OCI-LY3 (cell line): Measurements from ENCODE around the gene TP53INP2.
"Not testable (repeated sequence)": the region's sequence is repeated elsewhere in the genome, so short reads cannot be mapped to it uniquely, and the experiment has no call there.

Source experiments
- H2AFZ ChIP-seq: fragments of 200-600, 300-600 bp; shearing (Covaris generic); 2 replicates; pipeline ENCODE4 v1.6.0; 2014; ENCODE audit warnings: antibody characterized with exemption, low read depth, low read length
- H3K27ac ChIP-seq: fragments of 200-600, 300-600 bp; sonication (generic); 2 replicates; pipeline ENCODE4 v1.5.1; 2014; ENCODE audit warnings: mild to moderate bottlenecking, low read length, moderate library complexity, mixed read lengths
- H3K27me3 ChIP-seq: fragments of 200-600, 300-600 bp; sonication (generic); 2 replicates; pipeline ENCODE4 v1.6.1; 2014; ENCODE audit warnings: low read depth, low read length, mixed read lengths
- H3K36me3 ChIP-seq: fragments of 200-600, 300-600 bp; sonication (generic); replicated peaks from 2 replicates; pipeline ENCODE3; 2014; ENCODE audit warnings: low read depth, low read length, mixed read lengths
- H3K4me1 ChIP-seq: fragments of 300-600, 200-600 bp; sonication (generic); 2 replicates; pipeline ENCODE4 v1.6.1; 2014; ENCODE audit warnings: low read length, mixed read lengths
- H3K4me2 ChIP-seq: fragments of 200-600, 300-600 bp; sonication (generic); 2 replicates; pipeline ENCODE4 v1.6.1; 2014; ENCODE audit warnings: low read length, mixed read lengths
- H3K4me3 ChIP-seq: fragments of 300-600, 200-600 bp; sonication (generic); 2 replicates; pipeline ENCODE4 v1.5.1; 2014; ENCODE audit warnings: antibody characterized with exemption, mild to moderate bottlenecking, low read length, moderate library complexity
- H3K79me2 ChIP-seq: fragments of 300-600, 200-600 bp; shearing (Covaris generic); 2 replicates; pipeline ENCODE4 v1.6.1; 2014; ENCODE audit warnings: mild to moderate bottlenecking, low read length, mixed read lengths
- H3K9ac ChIP-seq: fragments of 300-600, 200-600 bp; shearing (Covaris generic); 2 replicates; pipeline ENCODE4 v1.6.0; 2014; ENCODE audit warnings: mild to moderate bottlenecking, low read length, moderate library complexity
- H3K9me3 ChIP-seq: fragments of 200-600, 300-600 bp; shearing (Covaris generic); 2 replicates; pipeline ENCODE4 v1.6.1; 2014; ENCODE audit warnings: low read length, mixed read lengths; ENCODE audit not compliant: insufficient read depth
- H4K20me1 ChIP-seq: fragments of 200-600, 300-600 bp; sonication (generic); 2 replicates; pipeline ENCODE4 v1.6.1; 2016; ENCODE audit warnings: low read length, mixed read lengths; ENCODE audit not compliant: insufficient read depth
- EZH2phosphoT487 ChIP-seq: fragments of 200-600 bp; shearing (Covaris generic); IDR thresholded peaks from 2 replicates; pipeline ENCODE4 v1.6.1; 2018; ENCODE audit warnings: antibody characterized with exemption, mixed run types, low read depth
- TF ChIP-seq, protein P1 (sequence below): fragments of 200-600, 300-600 bp; sonication (generic); IDR thresholded peaks from 2 replicates; pipeline ENCODE4 v1.5.1; 2014; ENCODE audit warnings: antibody characterized with exemption, low read length, low read depth

The TP53INP2 gene

DNA sequence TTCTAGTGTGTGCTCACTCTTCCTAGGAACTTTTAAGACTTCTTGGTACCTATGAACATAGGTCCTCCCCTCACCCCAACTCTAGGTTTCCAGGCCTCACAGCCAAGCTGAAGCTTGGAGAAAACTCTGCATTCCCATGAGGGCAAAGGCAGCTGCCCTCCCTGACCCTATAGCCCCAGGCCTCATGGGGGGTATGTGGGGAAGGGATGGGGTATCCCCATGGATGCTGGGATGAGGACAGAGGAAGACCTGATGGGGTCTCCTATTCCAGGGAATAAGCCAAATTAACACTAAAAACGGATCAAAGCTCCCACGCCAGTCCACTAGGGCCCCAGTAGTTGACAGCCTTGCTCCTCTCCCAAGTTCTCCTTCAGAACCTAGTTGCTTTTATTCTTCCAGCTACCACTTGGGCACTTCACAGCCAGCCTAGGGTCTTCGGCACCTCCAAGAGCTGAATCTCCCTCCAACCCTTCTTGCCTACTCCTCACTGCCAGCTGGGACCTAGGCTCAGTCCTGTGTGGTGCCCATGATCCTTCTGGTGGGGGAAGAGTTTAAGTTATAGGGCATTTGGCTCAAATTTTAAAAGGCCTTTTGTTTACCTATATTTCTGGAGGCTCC lies 7.8 kb downstream of the TP53INP2 start:
- H3K9ac ChIP-seq, result no peak overlapping the region
- no peak overlapping the region for H3K27ac ChIP-seq
- peaks cover 12% of the 10 kb centered on the region; the same call in 1 of the 2 replicates for H4K20me1 ChIP-seq
- H3K4me3 ChIP-seq, result no peak overlapping the region
- no peak overlapping the region for H3K4me2 ChIP-seq
- peaks cover 12% of the 10 kb centered on the region for H3K36me3 ChIP-seq
- no peaks in the 10 kb centered on the region for H3K9me3 ChIP-seq
- H3K27me3 ChIP-seq, result no peaks in the 10 kb centered on the region
- H2AFZ ChIP-seq, result no peak overlapping the region
- TF ChIP-seq EZH2phosphoT487, result no peak
- TF ChIP-seq, protein P1, sequence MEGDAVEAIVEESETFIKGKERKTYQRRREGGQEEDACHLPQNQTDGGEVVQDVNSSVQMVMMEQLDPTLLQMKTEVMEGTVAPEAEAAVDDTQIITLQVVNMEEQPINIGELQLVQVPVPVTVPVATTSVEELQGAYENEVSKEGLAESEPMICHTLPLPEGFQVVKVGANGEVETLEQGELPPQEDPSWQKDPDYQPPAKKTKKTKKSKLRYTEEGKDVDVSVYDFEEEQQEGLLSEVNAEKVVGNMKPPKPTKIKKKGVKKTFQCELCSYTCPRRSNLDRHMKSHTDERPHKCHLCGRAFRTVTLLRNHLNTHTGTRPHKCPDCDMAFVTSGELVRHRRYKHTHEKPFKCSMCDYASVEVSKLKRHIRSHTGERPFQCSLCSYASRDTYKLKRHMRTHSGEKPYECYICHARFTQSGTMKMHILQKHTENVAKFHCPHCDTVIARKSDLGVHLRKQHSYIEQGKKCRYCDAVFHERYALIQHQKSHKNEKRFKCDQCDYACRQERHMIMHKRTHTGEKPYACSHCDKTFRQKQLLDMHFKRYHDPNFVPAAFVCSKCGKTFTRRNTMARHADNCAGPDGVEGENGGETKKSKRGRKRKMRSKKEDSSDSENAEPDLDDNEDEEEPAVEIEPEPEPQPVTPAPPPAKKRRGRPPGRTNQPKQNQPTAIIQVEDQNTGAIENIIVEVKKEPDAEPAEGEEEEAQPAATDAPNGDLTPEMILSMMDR, result no peak
- H3K79me2 ChIP-seq, result no peaks in the 10 kb centered on the region
- peaks cover 8% of the 10 kb centered on the region; the same call in 1 of the 2 replicates for H3K4me1 ChIP-seq

DNA sequence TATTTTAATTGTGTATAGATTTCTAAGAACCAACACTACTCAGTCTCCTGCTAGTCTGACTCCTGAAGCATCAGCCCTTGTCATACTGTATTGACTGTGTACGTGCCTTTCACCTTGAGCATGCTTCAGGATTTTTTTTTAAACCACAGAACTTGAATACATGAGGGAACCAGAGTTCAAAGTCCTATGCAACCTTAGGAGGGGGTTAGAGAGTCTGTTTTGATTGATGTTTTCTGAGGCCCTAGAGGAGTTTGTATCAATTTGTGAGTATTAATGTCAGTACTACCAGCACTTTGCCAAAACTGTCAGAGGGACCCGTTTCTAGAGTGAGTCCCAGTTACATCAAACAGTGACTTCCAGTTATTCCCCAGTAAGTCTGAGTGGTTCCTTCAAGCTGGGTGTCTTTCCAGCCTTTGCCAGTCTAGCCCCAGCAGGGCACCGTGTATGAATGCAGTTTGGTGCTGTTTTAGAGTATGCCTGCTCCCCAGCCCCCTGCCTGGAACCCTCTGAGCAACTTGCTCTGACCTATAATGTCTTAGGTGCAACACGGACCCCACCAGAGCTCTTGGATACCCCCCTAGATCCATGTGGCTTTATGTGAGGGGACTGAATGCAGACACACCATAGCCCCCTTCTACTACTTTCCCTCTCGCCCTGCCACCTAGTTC lies 8.5 kb downstream of the TP53INP2 start:
- H3K9me3 ChIP-seq, result no peaks in the 10 kb centered on the region
- H3K27me3 ChIP-seq, result no peaks in the 10 kb centered on the region
- peaks cover 8% of the 10 kb centered on the region; the same call in 1 of the 2 replicates for H3K4me1 ChIP-seq
- H3K79me2 ChIP-seq, result no peaks in the 10 kb centered on the region
- peaks cover 13% of the 10 kb centered on the region for H3K36me3 ChIP-seq
- H3K4me3 ChIP-seq, result no peak overlapping the region
- H3K27ac ChIP-seq, result no peak overlapping the region
- H3K9ac ChIP-seq, result no peak overlapping the region
- H2AFZ ChIP-seq, result no peak overlapping the region
- no peak overlapping the region for H3K4me2 ChIP-seq
- TF ChIP-seq, protein P1, result no peak
- no peak for TF ChIP-seq EZH2phosphoT487
- peaks cover 12% of the 10 kb centered on the region; the same call in 1 of the 2 replicates for H4K20me1 ChIP-seq

DNA sequence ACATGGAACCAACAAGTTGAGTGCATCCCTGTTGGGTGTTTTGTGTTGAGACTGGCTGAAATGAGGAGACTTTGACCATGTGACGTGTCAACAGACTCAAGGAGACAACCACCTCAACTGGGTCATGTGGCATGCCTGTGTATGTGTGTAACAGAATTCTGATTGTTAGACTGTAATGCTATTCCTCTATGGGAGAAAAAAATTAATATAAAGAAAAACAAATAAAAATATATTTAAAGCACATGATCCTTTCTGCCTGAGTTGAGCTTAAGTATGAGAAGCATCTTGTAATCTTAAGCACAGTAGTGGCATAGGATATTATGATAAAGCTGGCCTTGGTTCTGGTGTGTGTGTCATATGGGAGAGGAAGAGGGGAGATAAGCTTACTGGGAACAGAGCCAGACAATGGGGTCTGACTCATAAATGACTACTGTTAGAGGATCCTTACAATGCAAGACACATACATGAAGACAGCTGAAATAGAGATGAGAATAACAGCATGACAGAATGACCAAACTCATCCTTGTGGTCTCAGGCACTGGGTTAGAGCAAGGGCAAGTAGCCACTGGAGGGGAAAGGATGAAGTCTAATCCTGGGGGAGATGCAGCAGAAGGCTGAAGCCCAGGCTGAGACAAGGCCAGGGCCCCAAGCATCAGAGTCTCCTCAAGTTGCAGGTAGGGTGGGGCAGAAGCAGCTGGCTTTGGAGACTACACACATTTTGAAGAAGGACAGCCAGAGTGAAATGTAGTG lies 9.2 kb downstream of the TP53INP2 start:
- Histone ChIP-seq H2AFZ (no peak overlapping the region), H3K36me3 (peaks cover 16% of the 10 kb centered on the region), H3K9ac (no peak overlapping the region)

DNA sequence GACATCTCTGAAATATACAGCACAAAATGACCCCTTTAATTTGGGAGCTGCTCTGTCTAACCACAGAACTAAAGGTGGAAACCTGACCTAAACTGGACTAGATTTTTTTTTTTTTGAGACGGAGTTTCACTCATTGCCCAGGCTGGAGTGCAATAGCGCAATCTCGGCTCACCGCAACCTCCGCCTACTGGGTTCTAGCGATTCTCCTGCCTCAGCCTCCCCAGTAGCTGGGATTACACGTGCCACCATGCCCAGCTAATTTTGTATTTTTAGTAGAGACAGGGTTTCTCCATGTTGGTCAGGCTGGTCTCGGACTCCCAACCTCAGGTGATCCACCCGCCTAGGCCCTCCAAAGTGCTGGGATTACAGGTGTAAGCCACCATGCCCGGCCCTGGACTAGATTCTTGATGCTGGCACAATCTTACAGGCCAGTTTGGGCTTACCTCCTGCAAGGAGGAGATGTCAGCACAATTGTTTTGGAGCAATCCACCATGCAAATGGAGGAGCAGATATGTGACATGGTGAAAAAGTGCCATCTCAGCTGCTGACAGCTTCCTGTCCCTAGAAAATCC lies 9.9 kb downstream of the TP53INP2 start:
- H3K4me2 ChIP-seq, H3K4me3 ChIP-seq, H3K9ac ChIP-seq, H3K9me3 ChIP-seq, H3K4me1 ChIP-seq, H3K27ac ChIP-seq, H3K27me3 ChIP-seq, H2AFZ ChIP-seq, H3K79me2 ChIP-seq: not testable (repeated sequence)
- Histone ChIP-seq H4K20me1 (peaks cover 17% of the 10 kb centered on the region; the same call in 1 of the 2 replicates), H3K36me3 (peaks cover 21% of the 10 kb centered on the region)

More for the DNA sequence above, 9.2 kb downstream of the TP53INP2 start:
- Histone ChIP-seq H3K4me2 (no peak overlapping the region), H4K20me1 (peaks cover 12% of the 10 kb centered on the region; the same call in 1 of the 2 replicates), H3K27ac (no peak overlapping the region), H3K9me3 (no peaks in the 10 kb centered on the region), H3K79me2 (no peaks in the 10 kb centered on the region), H3K4me3 (no peak overlapping the region), H3K4me1 (peaks cover 4% of the 10 kb centered on the region; the same call in 1 of the 2 replicates), H3K27me3 (no peaks in the 10 kb centered on the region)
- no peak for TF ChIP-seq EZH2phosphoT487
- TF ChIP-seq, protein P1, result no peak
